K562 (cell line): ENCODE results near the gene EIPR1. TPM values are rescaled to one million over a fixed set of nuclear protein-coding genes. Genes with fewer than 3 reads are reported as not detected.

Experiments
- ATAC-seq: fragments of 200-7000 bp; cut with Tn5 transposase; 3 replicates; pipeline ENCODE4 v1.9.1; 2020; ENCODE audit warnings: moderate library complexity
- BruUV-seq: library from RNA; stranded (reverse); fragments of 400-500 nt; replicated peaks from 2 replicates; lab custom pipeline; 2021; lab: Mats Ljungman, UMichigan
- CTCF ChIA-PET: fragments of 300-600 bp; formaldehyde crosslinking; extraction: SDS; loops from one replicate; lab custom pipeline; 2021; ENCODE audit warnings: low intra/inter-chr PET ratio; lab: Yijun Ruan, JAX
- POLR2A ChIA-PET: fragments of 300-600, 350-650 bp; sonication (Branson Sonifier 250); formaldehyde crosslinking; extraction: SDS; loops from one replicate; lab custom pipeline; 2021; ENCODE audit warnings: antibody characterized with exemption, inconsistent platforms; lab: Yijun Ruan, JAX
- DNase-seq, 4 experiments: peaks; one replicate each; pipeline versions ENCODE4 v3.0.0 to v3.0.0-alpha.2; 2011 to 2018; ENCODE audit warnings: low spot score in 3 of 4, mixed read lengths in 3 of 4; ENCODE audit errors: extremely low read depth in 1 of 4
- FAIRE-seq: peaks from 2 replicates; lab custom pipeline; 2011; peaks lifted over from hg19 to GRCh38; lab: Jason Lieb, UNC
- H2AFZ ChIP-seq: 2 replicates; pipeline ENCODE4 v1.6.0; 2011; ENCODE audit warnings: low read depth, low read length, control low read depth, inconsistent platforms
- H3K27ac ChIP-seq: fragments of 200-600 bp; 3 replicates; pipeline ENCODE4 v1.8.0; 2011; ENCODE audit warnings: low read depth, mild to moderate bottlenecking, control low read depth, inconsistent platforms, low read length, moderate library complexity, mixed read lengths; ENCODE audit errors: extremely low read depth
- H3K27me3 ChIP-seq, 2 experiments: fragments of 300-600 bp in 1 of 2; 2 replicates in 1 of 2; 3 replicates in 1 of 2; pipeline versions ENCODE4 v1.6.0 to v1.8.0; 2011; ENCODE audit warnings: inconsistent platforms in 2 of 2, low read length in 2 of 2, mild to moderate bottlenecking in 1 of 2, mixed read lengths in 1 of 2, moderate library complexity in 1 of 2; ENCODE audit not compliant: control insufficient read depth in 2 of 2, insufficient read depth in 2 of 2
- H3K36me3 ChIP-seq: fragments of 300-600 bp; 3 replicates; pipeline ENCODE4 v1.8.0; 2011; ENCODE audit warnings: mild to moderate bottlenecking, low read length, inconsistent platforms; ENCODE audit not compliant: control insufficient read depth, insufficient read depth
- H3K4me1 ChIP-seq, 2 experiments: fragments of 200-600 bp in 1 of 2; replicated peaks in 1 of 2; 2 replicates in 1 of 2; 3 replicates in 1 of 2; pipeline versions ENCODE4 v1.5.1 to v1.8.0; 2011; ENCODE audit warnings: inconsistent platforms in 2 of 2, low read length in 2 of 2, mild to moderate bottlenecking in 1 of 2, mixed read lengths in 1 of 2, moderate library complexity in 1 of 2; ENCODE audit not compliant: control insufficient read depth in 2 of 2, insufficient read depth in 2 of 2
- H3K4me2 ChIP-seq: 2 replicates; pipeline ENCODE4 v1.6.1; 2011; ENCODE audit warnings: low read length, control low read depth, inconsistent platforms, mixed read lengths; ENCODE audit not compliant: insufficient read depth
- H3K4me3 ChIP-seq: fragments of 200-600 bp; sonication (generic), shearing (Covaris generic); 2 replicates; pipeline ENCODE4 v1.5.1; 2016; ENCODE audit warnings: control low read depth, inconsistent platforms
- H3K79me2 ChIP-seq: fragments of 200-600 bp; 3 replicates; pipeline ENCODE4 v1.8.0; 2011; ENCODE audit warnings: low read length, inconsistent platforms; ENCODE audit not compliant: control insufficient read depth, insufficient read depth
- H3K9ac ChIP-seq, 2 experiments: 2 replicates each; pipeline versions ENCODE4 v1.6.0 to v1.6.1; 2011; ENCODE audit warnings: low read depth in 2 of 2, low read length in 2 of 2, control low read depth in 1 of 2, inconsistent platforms in 1 of 2, mild to moderate bottlenecking in 1 of 2, mixed read lengths in 1 of 2; ENCODE audit not compliant: insufficient read depth in 1 of 2
- H3K9me1 ChIP-seq: one replicate; pipeline ENCODE4 v1.6.0; 2011; ENCODE audit warnings: inconsistent platforms, mild to moderate bottlenecking, low read length, moderate library complexity; ENCODE audit not compliant: control insufficient read depth, insufficient read depth
- H3K9me3 ChIP-seq: replicated peaks from 2 replicates; pipeline ENCODE4 v1.5.1; 2011; ENCODE audit warnings: low read depth, low read length, inconsistent platforms; ENCODE audit not compliant: control insufficient read depth, insufficient read depth
- H4K20me1 ChIP-seq: replicated peaks from 2 replicates; pipeline ENCODE4 v1.6.1; 2011; ENCODE audit warnings: low read length, inconsistent platforms, mixed read lengths; ENCODE audit not compliant: control insufficient read depth, insufficient read depth
- CBFA2T2 ChIP-seq: fragments of 450-650 bp; conservative IDR thresholded peaks from 2 replicates; pipeline ENCODE4 v1.6.1; 2017; ENCODE audit warnings: mild to moderate bottlenecking
- CCNT2 ChIP-seq: IDR thresholded peaks from 2 replicates; pipeline ENCODE4 v1.6.1; 2011; ENCODE audit warnings: borderline replicate concordance, low read depth, mild to moderate bottlenecking, moderate library complexity, mixed read lengths, low read length; ENCODE audit not compliant: insufficient read length; ENCODE audit errors: extremely low read depth
- ETS2 ChIP-seq: IDR thresholded peaks from 2 replicates; pipeline ENCODE4 v1.6.1; 2016; ENCODE audit warnings: borderline replicate concordance, missing genetic modification characterization, mild to moderate bottlenecking, moderate library complexity, missing compliant biosample characterization; ENCODE audit not compliant: poor library complexity, severe bottlenecking
- SP2 ChIP-seq: IDR thresholded peaks from 2 replicates; pipeline ENCODE4 v1.6.1; 2011; ENCODE audit warnings: mild to moderate bottlenecking, low read depth, low read length, moderate library complexity; ENCODE audit not compliant: poor library complexity, severe bottlenecking; ENCODE audit errors: extremely low read depth
- TBP ChIP-seq: optimal IDR thresholded peaks from 2 replicates; pipeline ENCODE3; 2011; ENCODE audit warnings: low read depth, low read length, improper control_type of control experiment
- XRCC5 ChIP-seq: fragments of 200-400 bp; formaldehyde crosslinking; IDR thresholded peaks from 2 replicates; pipeline ENCODE4 v1.6.1; 2017; ENCODE audit warnings: low read depth, mild to moderate bottlenecking, low read length
- ZNF134 ChIP-seq: fragments of 250-450 bp; sonication (Bioruptor Pico); conservative IDR thresholded peaks from 2 replicates; pipeline ENCODE4 v1.4.0; 2020
- WGBS: fragments of 100-300 bp; shearing (Covaris generic); methylation state at CpG from one replicate; pipeline ENCODE4 v1.1.6; 2016; ENCODE audit warnings: low coverage, mixed read lengths; ENCODE audit not compliant: insufficient coverage; ENCODE audit errors: missing lambda C conversion rate; 5-methylcytosine and 5-hydroxymethylcytosine counted together
- in situ Hi-C: fragments of 300-500 bp; cut with MboI; formaldehyde crosslinking; loops from 4 replicates; pipeline ENCODE4 v1.15.0; 2018; ENCODE audit warnings: inconsistent platforms, mixed read lengths
- intact Hi-C: fragments of 100-400 bp; cut with micrococcal nuclease; formaldehyde crosslinking; loops from 2 replicates; pipeline ENCODE4 v1.14.2; 2022
- polyA plus RNA-seq, 8 experiments: library from polyadenylated mRNA; depleted of rRNA in 4 of 8; stranded (reverse) in 5 of 8; unstranded in 3 of 8; fragments of >200 nt; fragmentation: Nextera tagmentation in 2 of 8; fragmentation: Illumina TruSeq in 1 of 8; extraction: Ambion mirVana in 2 of 8; extraction: Trizol in 1 of 8; gene quantifications; 2 replicates each; pipeline versions ENCODE4 v1.2.1 to v1.2.3, GENCODE V29; 2011 to 2014; ENCODE audit warnings: inconsistent platforms in 1 of 8, missing spikeins in 1 of 8
- total RNA-seq, 7 experiments: library from RNA; depleted of rRNA in 6 of 7; stranded (reverse); fragments of >200 nt in 6 of 7; fragmentation: Illumina TruSeq in 2 of 7; extraction: Trizol in 2 of 7; gene quantifications; 2 replicates each; pipeline versions ENCODE4 v1.2.1 to v1.2.3, GENCODE V29; 2011 to 2021; ENCODE audit warnings: low replicate concordance in 1 of 7
- TF ChIP-seq, protein P1 (sequence below): fragments of 450-650 bp; formaldehyde crosslinking; IDR thresholded peaks from 2 replicates; pipeline ENCODE4 v1.4.0; 2020; ENCODE audit warnings: mild to moderate bottlenecking, moderate library complexity
- TF ChIP-seq, protein P2 (sequence below): fragments of 450-650 bp; IDR thresholded peaks from 2 replicates; pipeline ENCODE4 v1.6.1; 2016; ENCODE audit warnings: borderline replicate concordance
- TF ChIP-seq, protein P3 (sequence below): fragments of 450-650 bp; conservative IDR thresholded peaks from 2 replicates; pipeline ENCODE4 v1.6.1; 2016; ENCODE audit warnings: missing genetic modification characterization, low read depth, mild to moderate bottlenecking, control low read depth, missing compliant biosample characterization
- TF ChIP-seq, protein P4 (sequence below), 2 experiments: fragments of 450-650 bp; IDR thresholded peaks; 2 replicates each; pipeline ENCODE4 v1.6.1; 2018; ENCODE audit warnings: mild to moderate bottlenecking in 2 of 2, low read depth in 1 of 2; ENCODE audit not compliant: partially characterized antibody in 2 of 2

Gene EIPR1
- total and polyA plus RNA-seq, 9 of the 15 experiments (the other 6 are each of a cell fraction or from before 2014, with no cell fraction given): 19.9 to 54.4 (median 35.9) TPM

DNA sequence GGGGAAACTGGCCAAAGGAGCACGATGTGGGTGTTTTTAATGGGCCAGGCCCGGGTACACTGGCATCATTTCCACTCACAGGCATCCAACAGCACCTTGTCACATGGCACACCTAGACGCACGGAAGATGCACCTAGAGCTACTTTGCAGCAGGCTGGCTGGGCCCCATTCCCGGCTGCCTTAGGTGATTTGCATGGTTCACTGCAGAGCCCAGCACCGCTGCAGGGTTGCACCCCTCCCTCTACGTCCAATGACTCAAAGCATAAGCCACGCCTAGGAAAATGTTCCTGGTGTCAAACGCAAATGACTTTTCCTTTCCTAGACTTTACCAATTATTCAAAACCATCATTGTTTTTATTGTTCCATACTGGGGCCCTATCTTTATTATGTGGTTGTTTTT lies 222.9 kb downstream of the EIPR1 start:
- ATAC-seq (peak; percentile 66), DNase-seq (no peak), FAIRE-seq (no peak)
- H2AFZ ChIP-seq: no peak overlapping the region
- H3K27me3 ChIP-seq: no peaks in the 10 kb centered on the region
- ChIA-PET POLR2A (interaction anchor here (1.2 kb wide), 1 partner anchor 213 kb away, joined by 3 read pairs; no protein-coding TSS in a partner anchor), CTCF (no interaction called here)
- WGBS: 19% methylated on average over 9 of the region's 9 CpGs
- H4K20me1 ChIP-seq: peaks cover 3% of the 10 kb centered on the region; the same call in 1 of the 2 replicates
- no peaks in the 10 kb centered on the region for H3K79me2 ChIP-seq
- in situ Hi-C loops (no loop called here), intact Hi-C loops (no loop called here)
- no peaks in the 10 kb centered on the region for H3K9me3 ChIP-seq
- H3K9me1 ChIP-seq: no peaks in the 10 kb centered on the region
- H3K27ac ChIP-seq: no peak overlapping the region
- BruUV-seq: no TSS peak
- no peak overlapping the region for H3K4me3 ChIP-seq
- H3K9ac ChIP-seq: no peak overlapping the region
- no peaks in the 10 kb centered on the region; a peak in 1 of 5 replicates for H3K4me1 ChIP-seq
- H3K4me2 ChIP-seq: no peak overlapping the region
- no peaks in the 10 kb centered on the region for H3K36me3 ChIP-seq
- TF ChIP-seq ZNF134 (CRISPR knock-in tag) (no peak), ETS2 (tag) (no peak), XRCC5 (no peak), CBFA2T2 (no peak), SP2 (no peak), CCNT2 (no peak), TBP (no peak)
- TF ChIP-seq, protein P1, sequence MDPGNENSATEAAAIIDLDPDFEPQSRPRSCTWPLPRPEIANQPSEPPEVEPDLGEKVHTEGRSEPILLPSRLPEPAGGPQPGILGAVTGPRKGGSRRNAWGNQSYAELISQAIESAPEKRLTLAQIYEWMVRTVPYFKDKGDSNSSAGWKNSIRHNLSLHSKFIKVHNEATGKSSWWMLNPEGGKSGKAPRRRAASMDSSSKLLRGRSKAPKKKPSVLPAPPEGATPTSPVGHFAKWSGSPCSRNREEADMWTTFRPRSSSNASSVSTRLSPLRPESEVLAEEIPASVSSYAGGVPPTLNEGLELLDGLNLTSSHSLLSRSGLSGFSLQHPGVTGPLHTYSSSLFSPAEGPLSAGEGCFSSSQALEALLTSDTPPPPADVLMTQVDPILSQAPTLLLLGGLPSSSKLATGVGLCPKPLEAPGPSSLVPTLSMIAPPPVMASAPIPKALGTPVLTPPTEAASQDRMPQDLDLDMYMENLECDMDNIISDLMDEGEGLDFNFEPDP (CRISPR knock-in tag): no peak
- TF ChIP-seq, protein P2, sequence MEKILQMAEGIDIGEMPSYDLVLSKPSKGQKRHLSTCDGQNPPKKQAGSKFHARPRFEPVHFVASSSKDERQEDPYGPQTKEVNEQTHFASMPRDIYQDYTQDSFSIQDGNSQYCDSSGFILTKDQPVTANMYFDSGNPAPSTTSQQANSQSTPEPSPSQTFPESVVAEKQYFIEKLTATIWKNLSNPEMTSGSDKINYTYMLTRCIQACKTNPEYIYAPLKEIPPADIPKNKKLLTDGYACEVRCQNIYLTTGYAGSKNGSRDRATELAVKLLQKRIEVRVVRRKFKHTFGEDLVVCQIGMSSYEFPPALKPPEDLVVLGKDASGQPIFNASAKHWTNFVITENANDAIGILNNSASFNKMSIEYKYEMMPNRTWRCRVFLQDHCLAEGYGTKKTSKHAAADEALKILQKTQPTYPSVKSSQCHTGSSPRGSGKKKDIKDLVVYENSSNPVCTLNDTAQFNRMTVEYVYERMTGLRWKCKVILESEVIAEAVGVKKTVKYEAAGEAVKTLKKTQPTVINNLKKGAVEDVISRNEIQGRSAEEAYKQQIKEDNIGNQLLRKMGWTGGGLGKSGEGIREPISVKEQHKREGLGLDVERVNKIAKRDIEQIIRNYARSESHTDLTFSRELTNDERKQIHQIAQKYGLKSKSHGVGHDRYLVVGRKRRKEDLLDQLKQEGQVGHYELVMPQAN: no peak
- TF ChIP-seq, protein P3, sequence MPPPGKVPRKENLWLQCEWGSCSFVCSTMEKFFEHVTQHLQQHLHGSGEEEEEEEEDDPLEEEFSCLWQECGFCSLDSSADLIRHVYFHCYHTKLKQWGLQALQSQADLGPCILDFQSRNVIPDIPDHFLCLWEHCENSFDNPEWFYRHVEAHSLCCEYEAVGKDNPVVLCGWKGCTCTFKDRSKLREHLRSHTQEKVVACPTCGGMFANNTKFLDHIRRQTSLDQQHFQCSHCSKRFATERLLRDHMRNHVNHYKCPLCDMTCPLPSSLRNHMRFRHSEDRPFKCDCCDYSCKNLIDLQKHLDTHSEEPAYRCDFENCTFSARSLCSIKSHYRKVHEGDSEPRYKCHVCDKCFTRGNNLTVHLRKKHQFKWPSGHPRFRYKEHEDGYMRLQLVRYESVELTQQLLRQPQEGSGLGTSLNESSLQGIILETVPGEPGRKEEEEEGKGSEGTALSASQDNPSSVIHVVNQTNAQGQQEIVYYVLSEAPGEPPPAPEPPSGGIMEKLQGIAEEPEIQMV (tag): no peak
- TF ChIP-seq, protein P4, sequence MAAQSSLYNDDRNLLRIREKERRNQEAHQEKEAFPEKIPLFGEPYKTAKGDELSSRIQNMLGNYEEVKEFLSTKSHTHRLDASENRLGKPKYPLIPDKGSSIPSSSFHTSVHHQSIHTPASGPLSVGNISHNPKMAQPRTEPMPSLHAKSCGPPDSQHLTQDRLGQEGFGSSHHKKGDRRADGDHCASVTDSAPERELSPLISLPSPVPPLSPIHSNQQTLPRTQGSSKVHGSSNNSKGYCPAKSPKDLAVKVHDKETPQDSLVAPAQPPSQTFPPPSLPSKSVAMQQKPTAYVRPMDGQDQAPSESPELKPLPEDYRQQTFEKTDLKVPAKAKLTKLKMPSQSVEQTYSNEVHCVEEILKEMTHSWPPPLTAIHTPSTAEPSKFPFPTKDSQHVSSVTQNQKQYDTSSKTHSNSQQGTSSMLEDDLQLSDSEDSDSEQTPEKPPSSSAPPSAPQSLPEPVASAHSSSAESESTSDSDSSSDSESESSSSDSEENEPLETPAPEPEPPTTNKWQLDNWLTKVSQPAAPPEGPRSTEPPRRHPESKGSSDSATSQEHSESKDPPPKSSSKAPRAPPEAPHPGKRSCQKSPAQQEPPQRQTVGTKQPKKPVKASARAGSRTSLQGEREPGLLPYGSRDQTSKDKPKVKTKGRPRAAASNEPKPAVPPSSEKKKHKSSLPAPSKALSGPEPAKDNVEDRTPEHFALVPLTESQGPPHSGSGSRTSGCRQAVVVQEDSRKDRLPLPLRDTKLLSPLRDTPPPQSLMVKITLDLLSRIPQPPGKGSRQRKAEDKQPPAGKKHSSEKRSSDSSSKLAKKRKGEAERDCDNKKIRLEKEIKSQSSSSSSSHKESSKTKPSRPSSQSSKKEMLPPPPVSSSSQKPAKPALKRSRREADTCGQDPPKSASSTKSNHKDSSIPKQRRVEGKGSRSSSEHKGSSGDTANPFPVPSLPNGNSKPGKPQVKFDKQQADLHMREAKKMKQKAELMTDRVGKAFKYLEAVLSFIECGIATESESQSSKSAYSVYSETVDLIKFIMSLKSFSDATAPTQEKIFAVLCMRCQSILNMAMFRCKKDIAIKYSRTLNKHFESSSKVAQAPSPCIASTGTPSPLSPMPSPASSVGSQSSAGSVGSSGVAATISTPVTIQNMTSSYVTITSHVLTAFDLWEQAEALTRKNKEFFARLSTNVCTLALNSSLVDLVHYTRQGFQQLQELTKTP (IDR thresholded peaks at IDR 0.05; ENCODE audit: low read depth in 1 of 2, partially characterized antibody in 2 of 2): no peak
